Activated naive CD8-positive, alpha-beta T cell treated with anti-CD3 and anti-CD28 coated beads, Interleukin-2, amount 50 U/mL, for 16 hours (primary cell): ENCODE measurements around the gene FAF1.

Source experiments
- DNase-seq: peaks from one replicate; pipeline ENCODE4 v3.0.0-alpha.2; 2020; ENCODE audit warnings: low read depth, low spot score

The FAF1 gene

GRCh38 chr1:50701706-50702317, 258.3 kb downstream of the FAF1 start:
- no peak for DNase-seq

- DNase-seq: no peak
Measured at GRCh38 chr1:50700621-50701020, 259.4 kb downstream of the FAF1 start.

GRCh38 chr1:50700214-50700613, 259.9 kb downstream of the FAF1 start:
- no peak for DNase-seq

- DNase-seq: no peak
Measured at GRCh38 chr1:50699795-50700194, 260.3 kb downstream of the FAF1 start.

- no peak for DNase-seq
Measured at GRCh38 chr1:50697440-50698421, 262.3 kb downstream of the FAF1 start.

- no peak for DNase-seq
Measured at GRCh38 chr1:50693829-50694228, 266.2 kb downstream of the FAF1 start.

- DNase-seq: no peak
Measured at GRCh38 chr1:50684185-50684584, 275.9 kb downstream of the FAF1 start.

- no peak for DNase-seq
Measured at GRCh38 chr1:50681931-50682330, 278.1 kb downstream of the FAF1 start.

- no peak for DNase-seq
Measured at GRCh38 chr1:50667710-50668356, 292.2 kb downstream of the FAF1 start.

- DNase-seq: no peak
Measured at GRCh38 chr1:50667272-50667671, 292.8 kb downstream of the FAF1 start.

GRCh38 chr1:50666849-50667248, 293.2 kb downstream of the FAF1 start:
- no peak for DNase-seq

- DNase-seq: no peak
Measured at GRCh38 chr1:50665413-50665812, 294.7 kb downstream of the FAF1 start.

- DNase-seq: no peak
Measured at GRCh38 chr1:50661626-50662025, 298.4 kb downstream of the FAF1 start.

GRCh38 chr1:50659107-50659662, 300.9 kb downstream of the FAF1 start:
- DNase-seq: no peak

- no peak for DNase-seq
Measured at GRCh38 chr1:50658459-50659076, 301.5 kb downstream of the FAF1 start.

GRCh38 chr1:50656931-50657330, 303.1 kb downstream of the FAF1 start:
- no peak for DNase-seq

- DNase-seq: no peak
Measured at GRCh38 chr1:50651476-50652263, 308.4 kb downstream of the FAF1 start.

GRCh38 chr1:50646526-50646925, 313.5 kb downstream of the FAF1 start:
- DNase-seq: no peak

GRCh38 chr1:50645139-50645538, 314.9 kb downstream of the FAF1 start:
- DNase-seq: no peak

GRCh38 chr1:50644447-50645105, 315.5 kb downstream of the FAF1 start:
- no peak for DNase-seq
